K562 (cell line): ENCODE data around the gene SND1. TPM values are rescaled to one million over a fixed set of nuclear protein-coding genes. Genes with fewer than 3 reads are reported as not detected.

Source experiments
- ATF1 ChIP-seq, 2 experiments: fragments of 450-650 bp in 1 of 2; IDR thresholded peaks; 2 replicates each; pipeline ENCODE4 v1.6.1; 2016; ENCODE audit warnings: missing compliant biosample characterization in 1 of 2, missing genetic modification characterization in 1 of 2
- BCOR ChIP-seq: fragments of 450-650 bp; IDR thresholded peaks from 2 replicates; pipeline ENCODE4 v1.6.1; 2016
- CBFA2T2 ChIP-seq: fragments of 450-650 bp; conservative IDR thresholded peaks from 2 replicates; pipeline ENCODE4 v1.6.1; 2017; ENCODE audit warnings: mild to moderate bottlenecking
- CBX2 ChIP-seq: fragments of 200-600 bp; sonication (generic); IDR thresholded peaks from one replicate; pipeline ENCODE4 v1.6.1; 2012; ENCODE audit warnings: mild to moderate bottlenecking, low read length, inconsistent platforms; ENCODE audit not compliant: insufficient read depth, poor library complexity, severe bottlenecking
- CREB1 ChIP-seq, 2 experiments: sonication (generic) in 1 of 2; formaldehyde crosslinking in 1 of 2; IDR thresholded peaks; 2 replicates each; pipeline versions ENCODE4 v1.6.1 to v1.8.0; 2012 to 2022; ENCODE audit warnings: inconsistent platforms in 1 of 2, mild to moderate bottlenecking in 1 of 2, missing genetic modification reagents in 1 of 2, moderate library complexity in 1 of 2
- KAT7 ChIP-seq: sonication (generic); formaldehyde crosslinking; IDR thresholded peaks from 2 replicates; pipeline ENCODE4 v1.8.0; 2022; ENCODE audit warnings: missing genetic modification reagents, mild to moderate bottlenecking, borderline replicate concordance
- KDM2B ChIP-seq: fragments of 250-450 bp; sonication (Bioruptor Pico); IDR thresholded peaks from 2 replicates; pipeline ENCODE4 v1.8.0; 2021; ENCODE audit warnings: mild to moderate bottlenecking, moderate library complexity
- MED1 ChIP-seq: sonication (generic); formaldehyde crosslinking; IDR thresholded peaks from 2 replicates; pipeline ENCODE4 v1.8.1; 2023; ENCODE audit warnings: missing genetic modification reagents, borderline replicate concordance
- NFYB ChIP-seq: IDR thresholded peaks from 2 replicates; pipeline ENCODE4 v1.6.1; 2011; ENCODE audit warnings: mild to moderate bottlenecking, moderate library complexity; ENCODE audit not compliant: insufficient read length; ENCODE audit errors: extremely low read depth
- POLR3G ChIP-seq: IDR thresholded peaks from 2 replicates; pipeline ENCODE4 v1.6.1; 2011; ENCODE audit not compliant: insufficient read length, insufficient replicate concordance; ENCODE audit errors: extremely low read depth
- SLC30A9 ChIP-seq: fragments of 250-450 bp; sonication (Bioruptor Pico); IDR thresholded peaks from 2 replicates; pipeline ENCODE4 v1.8.0; 2022; ENCODE audit warnings: mild to moderate bottlenecking, moderate library complexity
- SMARCA4 ChIP-seq: fragments of 450-650 bp; IDR thresholded peaks from 2 replicates; pipeline ENCODE4 v1.6.1; 2016
- SMARCE1 ChIP-seq: fragments of 450-650 bp; IDR thresholded peaks from 2 replicates; pipeline ENCODE4 v1.7.1; 2016; ENCODE audit warnings: mild to moderate bottlenecking
- ZNF23 ChIP-seq: fragments of 250-450 bp; sonication (Bioruptor Pico); IDR thresholded peaks from 2 replicates; pipeline ENCODE4 v1.4.0; 2020; ENCODE audit warnings: mild to moderate bottlenecking
- ZNF444 ChIP-seq: fragments of 250-450 bp; sonication (Bioruptor Pico); IDR thresholded peaks from 2 replicates; pipeline ENCODE4 v1.4.0; 2020; ENCODE audit warnings: mild to moderate bottlenecking, moderate library complexity
- ZNF780A ChIP-seq: fragments of 250-450 bp; sonication (Bioruptor Pico); IDR thresholded peaks from 2 replicates; pipeline ENCODE4 v1.5.0; 2021; ENCODE audit warnings: mild to moderate bottlenecking
- polyA plus RNA-seq, 8 experiments: library from polyadenylated mRNA; depleted of rRNA in 4 of 8; stranded (reverse) in 5 of 8; unstranded in 3 of 8; fragments of >200 nt; fragmentation: Nextera tagmentation in 2 of 8; fragmentation: Illumina TruSeq in 1 of 8; extraction: Ambion mirVana in 2 of 8; extraction: Trizol in 1 of 8; gene quantifications; 2 replicates each; pipeline versions ENCODE4 v1.2.1 to v1.2.3, GENCODE V29; 2011 to 2014; ENCODE audit warnings: inconsistent platforms in 1 of 8, missing spikeins in 1 of 8
- total RNA-seq, 7 experiments: library from RNA; depleted of rRNA in 6 of 7; stranded (reverse); fragments of >200 nt in 6 of 7; fragmentation: Illumina TruSeq in 2 of 7; extraction: Trizol in 2 of 7; gene quantifications; 2 replicates each; pipeline versions ENCODE4 v1.2.1 to v1.2.3, GENCODE V29; 2011 to 2021; ENCODE audit warnings: low replicate concordance in 1 of 7
- TF ChIP-seq, protein P1 (sequence below), 2 experiments: IDR thresholded peaks; 2 replicates each; pipeline ENCODE4 v1.6.1; 2012; ENCODE audit warnings: improper control_type of control experiment in 2 of 2, low read depth in 2 of 2, low read length in 2 of 2, borderline replicate concordance in 1 of 2
- TF ChIP-seq, protein P2 (sequence below), 2 experiments: fragments of 450-650 bp; conservative IDR thresholded peaks; 2 replicates each; pipeline ENCODE4 v1.6.1; 2017; ENCODE audit warnings: mild to moderate bottlenecking in 2 of 2, moderate library complexity in 2 of 2
- TF ChIP-seq, protein P3 (sequence below): fragments of 250-450 bp; sonication (Bioruptor Pico); IDR thresholded peaks from 2 replicates; pipeline ENCODE4 v1.4.0; 2020

SND1 gene
- total and polyA plus RNA-seq, 9 of the 15 experiments (the other 6 are each of a cell fraction or from before 2014, with no cell fraction given) = 46.5 to 307 (median 191) TPM

DNA sequence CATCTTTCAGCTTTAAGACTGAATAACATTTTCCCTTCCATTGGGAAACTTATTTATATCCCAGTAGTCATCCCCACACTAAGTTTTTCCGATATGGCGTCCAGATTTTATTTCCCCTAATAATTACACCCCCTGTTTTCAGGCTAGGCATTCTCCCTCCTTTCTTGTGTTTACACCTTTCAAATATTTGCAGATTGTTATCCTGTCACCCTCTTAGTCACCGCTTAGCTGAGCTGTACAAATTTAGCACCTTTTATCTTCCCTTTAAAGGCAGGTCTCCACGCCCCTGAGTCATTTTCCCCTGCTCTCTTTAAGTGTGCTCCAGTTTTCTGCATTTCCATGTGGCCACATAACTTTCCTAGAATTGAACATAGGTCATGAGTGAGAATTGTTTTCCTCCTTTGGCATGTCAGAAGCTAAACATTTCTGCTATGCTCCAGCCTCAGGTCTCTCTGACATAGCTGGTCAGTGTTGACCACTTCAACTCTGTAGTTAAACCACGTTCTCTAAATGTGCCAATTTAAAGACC lies 331.9 kb downstream of the SND1 start (continued):
- TF ChIP-seq, protein P1, sequence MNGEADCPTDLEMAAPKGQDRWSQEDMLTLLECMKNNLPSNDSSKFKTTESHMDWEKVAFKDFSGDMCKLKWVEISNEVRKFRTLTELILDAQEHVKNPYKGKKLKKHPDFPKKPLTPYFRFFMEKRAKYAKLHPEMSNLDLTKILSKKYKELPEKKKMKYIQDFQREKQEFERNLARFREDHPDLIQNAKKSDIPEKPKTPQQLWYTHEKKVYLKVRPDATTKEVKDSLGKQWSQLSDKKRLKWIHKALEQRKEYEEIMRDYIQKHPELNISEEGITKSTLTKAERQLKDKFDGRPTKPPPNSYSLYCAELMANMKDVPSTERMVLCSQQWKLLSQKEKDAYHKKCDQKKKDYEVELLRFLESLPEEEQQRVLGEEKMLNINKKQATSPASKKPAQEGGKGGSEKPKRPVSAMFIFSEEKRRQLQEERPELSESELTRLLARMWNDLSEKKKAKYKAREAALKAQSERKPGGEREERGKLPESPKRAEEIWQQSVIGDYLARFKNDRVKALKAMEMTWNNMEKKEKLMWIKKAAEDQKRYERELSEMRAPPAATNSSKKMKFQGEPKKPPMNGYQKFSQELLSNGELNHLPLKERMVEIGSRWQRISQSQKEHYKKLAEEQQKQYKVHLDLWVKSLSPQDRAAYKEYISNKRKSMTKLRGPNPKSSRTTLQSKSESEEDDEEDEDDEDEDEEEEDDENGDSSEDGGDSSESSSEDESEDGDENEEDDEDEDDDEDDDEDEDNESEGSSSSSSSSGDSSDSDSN (IDR thresholded peaks at IDR 0.05; ENCODE audit: borderline replicate concordance in 1 of 2, low read depth in 2 of 2, low read length in 2 of 2) = 0 out of 4 replicates have a peak, but pooled peaks of 1 of the 2 experiments have one; percentile 41
- TF ChIP-seq KAT7 (CRISPR knock-in tag) (no peak), CBX2 (no peak), POLR3G (no peak), CREB1 (IDR thresholded peaks at IDR 0.05) (no peak), CREB1 (CRISPR knock-in tag; IDR thresholded peaks at IDR 0.05) (no peak), CBFA2T2 (peak; percentile 45; the same call in 1 of the 2 replicates), MED1 (CRISPR knock-in tag) (no peak), ATF1 (CRISPR knock-in tag; IDR thresholded peaks at IDR 0.05) (no peak), ATF1 (tag; IDR thresholded peaks at IDR 0.05) (no peak), ZNF444 (no peak), NFYB (no peak), SLC30A9 (no peak), SMARCE1 (peak; percentile 96), KDM2B (no peak), ZNF23 (CRISPR knock-in tag) (no peak), BCOR (no peak), SMARCA4 (peak; percentile 92), ZNF780A (CRISPR knock-in tag) (no peak)
- TF ChIP-seq, protein P2, sequence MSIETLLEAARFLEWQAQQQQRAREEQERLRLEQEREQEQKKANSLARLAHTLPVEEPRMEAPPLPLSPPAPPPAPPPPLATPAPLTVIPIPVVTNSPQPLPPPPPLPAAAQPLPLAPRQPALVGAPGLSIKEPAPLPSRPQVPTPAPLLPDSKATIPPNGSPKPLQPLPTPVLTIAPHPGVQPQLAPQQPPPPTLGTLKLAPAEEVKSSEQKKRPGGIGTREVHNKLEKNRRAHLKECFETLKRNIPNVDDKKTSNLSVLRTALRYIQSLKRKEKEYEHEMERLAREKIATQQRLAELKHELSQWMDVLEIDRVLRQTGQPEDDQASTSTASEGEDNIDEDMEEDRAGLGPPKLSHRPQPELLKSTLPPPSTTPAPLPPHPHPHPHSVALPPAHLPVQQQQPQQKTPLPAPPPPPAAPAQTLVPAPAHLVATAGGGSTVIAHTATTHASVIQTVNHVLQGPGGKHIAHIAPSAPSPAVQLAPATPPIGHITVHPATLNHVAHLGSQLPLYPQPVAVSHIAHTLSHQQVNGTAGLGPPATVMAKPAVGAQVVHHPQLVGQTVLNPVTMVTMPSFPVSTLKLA (conservative IDR thresholded peaks at IDR 0.05) = peak in 1 of 2 experiments; percentile 48; a peak in 1 of 4 replicates
- TF ChIP-seq, protein P3, sequence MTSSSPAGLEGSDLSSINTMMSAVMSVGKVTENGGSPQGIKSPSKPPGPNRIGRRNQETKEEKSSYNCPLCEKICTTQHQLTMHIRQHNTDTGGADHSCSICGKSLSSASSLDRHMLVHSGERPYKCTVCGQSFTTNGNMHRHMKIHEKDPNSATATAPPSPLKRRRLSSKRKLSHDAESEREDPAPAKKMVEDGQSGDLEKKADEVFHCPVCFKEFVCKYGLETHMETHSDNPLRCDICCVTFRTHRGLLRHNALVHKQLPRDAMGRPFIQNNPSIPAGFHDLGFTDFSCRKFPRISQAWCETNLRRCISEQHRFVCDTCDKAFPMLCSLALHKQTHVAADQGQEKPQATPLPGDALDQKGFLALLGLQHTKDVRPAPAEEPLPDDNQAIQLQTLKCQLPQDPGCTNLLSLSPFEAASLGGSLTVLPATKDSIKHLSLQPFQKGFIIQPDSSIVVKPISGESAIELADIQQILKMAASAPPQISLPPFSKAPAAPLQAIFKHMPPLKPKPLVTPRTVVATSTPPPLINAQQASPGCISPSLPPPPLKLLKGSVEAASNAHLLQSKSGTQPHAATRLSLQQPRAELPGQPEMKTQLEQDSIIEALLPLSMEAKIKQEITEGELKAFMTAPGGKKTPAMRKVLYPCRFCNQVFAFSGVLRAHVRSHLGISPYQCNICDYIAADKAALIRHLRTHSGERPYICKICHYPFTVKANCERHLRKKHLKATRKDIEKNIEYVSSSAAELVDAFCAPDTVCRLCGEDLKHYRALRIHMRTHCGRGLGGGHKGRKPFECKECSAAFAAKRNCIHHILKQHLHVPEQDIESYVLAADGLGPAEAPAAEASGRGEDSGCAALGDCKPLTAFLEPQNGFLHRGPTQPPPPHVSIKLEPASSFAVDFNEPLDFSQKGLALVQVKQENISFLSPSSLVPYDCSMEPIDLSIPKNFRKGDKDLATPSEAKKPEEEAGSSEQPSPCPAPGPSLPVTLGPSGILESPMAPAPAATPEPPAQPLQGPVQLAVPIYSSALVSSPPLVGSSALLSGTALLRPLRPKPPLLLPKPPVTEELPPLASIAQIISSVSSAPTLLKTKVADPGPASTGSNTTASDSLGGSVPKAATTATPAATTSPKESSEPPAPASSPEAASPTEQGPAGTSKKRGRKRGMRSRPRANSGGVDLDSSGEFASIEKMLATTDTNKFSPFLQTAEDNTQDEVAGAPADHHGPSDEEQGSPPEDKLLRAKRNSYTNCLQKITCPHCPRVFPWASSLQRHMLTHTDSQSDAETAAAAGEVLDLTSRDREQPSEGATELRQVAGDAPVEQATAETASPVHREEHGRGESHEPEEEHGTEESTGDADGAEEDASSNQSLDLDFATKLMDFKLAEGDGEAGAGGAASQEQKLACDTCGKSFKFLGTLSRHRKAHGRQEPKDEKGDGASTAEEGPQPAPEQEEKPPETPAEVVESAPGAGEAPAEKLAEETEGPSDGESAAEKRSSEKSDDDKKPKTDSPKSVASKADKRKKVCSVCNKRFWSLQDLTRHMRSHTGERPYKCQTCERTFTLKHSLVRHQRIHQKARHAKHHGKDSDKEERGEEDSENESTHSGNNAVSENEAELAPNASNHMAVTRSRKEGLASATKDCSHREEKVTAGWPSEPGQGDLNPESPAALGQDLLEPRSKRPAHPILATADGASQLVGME = no peak
